Measurements from ENCODE around the gene ANKRD33B. TPM values are rescaled to one million over a fixed set of nuclear protein-coding genes. Genes with fewer than 3 reads are reported as not detected.

Gene ANKRD33B
- polyA plus RNA-seq, 1 donor = 1.5 TPM

DNA sequence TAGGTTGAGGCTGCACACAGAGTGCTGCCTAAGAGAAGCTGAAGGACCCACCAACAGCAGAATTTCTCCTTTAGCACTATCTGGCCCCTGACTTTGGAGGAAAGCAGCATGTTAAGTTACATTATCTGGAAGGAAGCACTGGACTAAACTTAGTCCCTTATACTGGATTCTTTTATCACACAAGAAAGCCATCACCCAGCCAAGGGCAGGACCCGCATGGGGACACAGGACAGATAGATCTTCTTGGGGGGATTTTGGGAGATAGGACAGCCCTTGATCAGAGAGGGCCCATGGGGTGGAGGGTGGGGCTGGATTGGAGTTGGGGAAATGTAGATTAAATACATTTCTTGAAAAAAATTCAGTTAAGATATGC, 14.4 kb downstream of the ANKRD33B start:
- DNase-seq = no peak

DNA sequence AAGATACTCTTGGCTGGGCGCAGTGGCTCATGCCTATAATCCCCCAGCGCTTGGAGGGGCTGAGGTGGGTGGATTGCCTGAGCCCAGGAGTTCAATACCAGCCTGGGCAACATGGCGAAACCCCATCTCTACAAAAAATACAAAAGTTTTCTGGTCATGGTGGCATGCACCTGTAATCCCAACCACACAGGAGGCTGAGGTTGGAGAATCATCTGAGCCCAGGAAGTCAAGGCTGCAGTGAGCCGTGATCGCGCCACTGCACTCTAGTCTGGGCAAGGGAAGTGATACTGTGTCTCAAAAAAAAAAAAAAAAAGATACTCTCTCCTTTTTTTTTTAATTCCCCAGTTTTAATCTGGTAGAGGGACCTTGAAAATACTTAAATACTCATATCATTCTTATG, 15.0 kb downstream of the ANKRD33B start:
- no peak for DNase-seq

DNA sequence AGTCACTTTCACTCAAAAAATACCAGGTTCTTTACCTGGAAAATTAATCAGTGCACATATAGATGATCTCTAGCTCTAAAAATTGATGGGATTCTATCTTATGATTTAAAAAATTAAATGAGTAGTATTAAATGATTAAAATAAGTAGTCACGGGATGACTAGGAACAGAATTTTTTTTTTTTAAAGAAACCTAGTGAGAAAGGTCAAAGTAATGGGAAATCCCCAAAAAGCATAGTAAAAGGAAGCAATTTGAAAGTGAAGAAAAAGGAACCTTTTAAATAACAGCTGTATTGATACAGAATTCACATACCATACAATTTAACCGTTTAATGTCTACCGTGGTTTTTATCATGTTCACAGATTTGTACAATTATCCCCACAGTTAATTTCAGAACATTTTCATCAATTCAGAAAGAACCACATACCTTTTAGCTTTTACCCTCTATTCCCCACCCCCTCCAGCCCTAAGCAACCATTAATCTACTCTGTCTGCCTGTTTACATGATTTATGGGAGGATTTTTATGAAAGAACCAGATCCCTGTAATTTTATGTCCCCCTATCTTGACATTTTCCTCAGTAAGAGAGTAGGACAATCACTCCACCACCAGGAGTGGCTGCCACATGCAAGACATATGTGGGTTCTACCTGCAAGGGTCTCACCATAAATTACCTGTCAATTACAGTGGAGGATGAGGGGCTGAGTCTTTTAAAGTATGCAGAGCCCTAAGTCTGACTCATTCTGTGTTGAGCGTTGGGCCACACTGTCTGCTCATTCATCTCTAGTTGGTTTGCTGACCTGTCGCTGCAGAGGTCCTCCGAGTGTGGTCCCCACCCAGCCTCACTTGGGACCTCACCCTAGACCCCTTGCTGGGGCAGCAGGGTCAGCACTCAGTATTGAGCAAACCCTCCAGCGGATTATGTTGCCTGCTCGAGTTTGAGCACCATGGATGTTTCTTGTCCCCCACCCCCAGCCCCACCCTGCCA, 16.0 kb downstream of the ANKRD33B start:
- no peak for DNase-seq

DNA sequence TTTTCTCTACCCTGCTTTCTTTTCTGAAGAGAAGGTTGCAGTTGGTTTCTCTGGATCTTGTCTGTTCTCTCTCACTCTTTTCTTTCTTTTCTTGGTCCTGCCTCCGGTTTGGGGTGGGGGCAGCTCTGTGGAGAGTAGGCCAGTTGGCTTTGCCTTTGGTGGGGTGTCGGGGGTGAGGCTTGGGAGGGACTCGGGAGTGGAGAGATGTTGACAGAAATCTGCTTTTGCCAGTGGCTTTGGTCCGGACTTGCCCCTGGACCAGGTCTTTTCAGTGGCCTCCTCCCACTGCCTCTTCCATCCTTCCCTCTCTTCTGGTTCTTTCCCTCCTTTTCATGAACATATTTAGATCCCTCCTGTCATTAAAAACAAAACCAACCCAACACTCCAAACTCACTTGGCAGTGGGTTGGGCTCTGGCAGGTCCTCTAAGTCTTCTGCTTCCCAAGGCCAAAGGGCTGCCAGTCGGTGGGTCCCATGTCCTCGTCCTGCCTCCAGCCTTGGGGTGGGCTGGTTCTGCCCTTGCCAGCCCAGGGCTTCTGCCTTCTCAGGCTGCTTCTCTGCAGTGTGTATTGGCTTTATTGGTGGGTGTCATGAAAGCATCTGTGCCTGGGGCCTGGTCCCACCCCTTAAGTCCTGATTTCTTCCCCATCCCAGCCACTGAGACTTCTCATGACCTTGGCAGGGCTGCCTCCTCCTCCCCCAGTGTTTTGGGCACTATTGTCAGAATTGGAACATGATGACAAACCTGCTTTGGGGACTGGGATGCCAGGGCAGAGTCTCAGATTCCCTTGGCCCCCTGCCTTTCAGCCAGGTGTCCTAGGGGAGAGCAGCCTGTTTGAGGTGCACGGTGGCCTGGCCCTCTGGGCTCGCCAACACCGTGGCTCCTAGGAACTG, 16.9 kb downstream of the ANKRD33B start:
- DNase-seq = no peak

DNA sequence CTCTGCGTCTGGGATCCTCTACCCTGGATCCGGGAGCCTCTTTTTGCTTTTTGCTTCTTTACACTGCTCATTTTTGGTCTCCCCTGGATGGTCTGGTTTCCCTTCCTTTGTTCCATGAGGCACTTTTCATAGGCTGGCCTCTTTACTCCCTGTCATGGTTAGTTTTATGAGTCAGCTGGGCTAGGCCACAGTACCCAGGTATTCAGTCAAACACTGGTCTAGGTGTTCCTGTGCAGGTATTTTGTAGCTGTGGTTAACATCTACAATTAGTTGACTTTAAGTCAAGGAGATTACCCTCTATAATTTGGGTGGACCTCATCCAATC, 17.5 kb downstream of the ANKRD33B start:
- no peak for DNase-seq

DNA sequence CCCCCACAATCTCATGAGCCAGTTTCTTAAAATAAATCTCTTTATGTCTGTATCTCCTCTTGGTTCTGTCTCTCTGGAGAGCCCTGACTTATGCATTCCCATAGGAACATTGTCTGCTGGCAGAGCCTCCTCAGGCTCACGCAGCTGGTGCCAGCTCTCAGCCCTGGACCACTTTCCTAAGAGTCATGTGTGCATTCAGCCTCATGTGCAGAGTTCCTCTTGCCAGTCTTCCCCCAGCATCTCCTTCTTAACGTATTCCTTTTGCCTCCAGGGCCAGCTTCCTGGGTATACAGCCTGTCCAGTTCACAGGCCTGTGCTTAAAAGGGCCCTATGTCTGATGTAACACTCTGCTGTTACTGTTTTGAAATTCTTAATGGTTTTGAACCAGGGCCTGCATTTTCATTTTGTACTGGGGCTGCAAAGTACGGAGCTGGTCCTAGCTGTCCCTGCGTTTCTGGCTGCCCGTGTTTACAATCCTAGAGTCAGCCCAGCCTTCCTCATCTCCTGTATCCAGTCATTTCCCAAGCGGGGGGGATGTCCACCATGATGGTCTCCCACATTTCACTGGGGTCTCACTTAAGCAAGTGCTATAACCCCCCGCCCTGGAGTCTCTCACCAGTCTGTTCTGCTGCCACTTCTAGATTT, 18.1 kb downstream of the ANKRD33B start:
- DNase-seq = no peak

DNA sequence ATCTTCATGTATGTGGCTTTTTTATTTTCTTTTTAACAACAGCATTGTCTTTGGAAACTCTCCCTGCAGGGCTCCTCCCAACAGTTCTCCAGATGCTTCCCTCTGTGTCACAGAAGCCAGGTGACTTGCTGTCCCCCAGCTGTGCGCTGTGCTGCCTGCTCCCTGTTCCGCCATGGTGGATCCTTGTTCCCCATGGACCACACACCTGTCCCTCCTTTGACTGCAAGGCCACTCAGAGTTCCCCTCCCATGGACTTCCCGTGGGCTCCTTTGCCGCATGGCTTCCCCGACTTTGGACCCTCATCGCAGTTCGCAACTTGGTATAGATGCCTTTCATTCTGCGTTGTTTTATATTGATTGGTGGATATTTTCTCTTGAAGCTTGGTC, 18.6 kb downstream of the ANKRD33B start:
- DNase-seq = no peak

DNA sequence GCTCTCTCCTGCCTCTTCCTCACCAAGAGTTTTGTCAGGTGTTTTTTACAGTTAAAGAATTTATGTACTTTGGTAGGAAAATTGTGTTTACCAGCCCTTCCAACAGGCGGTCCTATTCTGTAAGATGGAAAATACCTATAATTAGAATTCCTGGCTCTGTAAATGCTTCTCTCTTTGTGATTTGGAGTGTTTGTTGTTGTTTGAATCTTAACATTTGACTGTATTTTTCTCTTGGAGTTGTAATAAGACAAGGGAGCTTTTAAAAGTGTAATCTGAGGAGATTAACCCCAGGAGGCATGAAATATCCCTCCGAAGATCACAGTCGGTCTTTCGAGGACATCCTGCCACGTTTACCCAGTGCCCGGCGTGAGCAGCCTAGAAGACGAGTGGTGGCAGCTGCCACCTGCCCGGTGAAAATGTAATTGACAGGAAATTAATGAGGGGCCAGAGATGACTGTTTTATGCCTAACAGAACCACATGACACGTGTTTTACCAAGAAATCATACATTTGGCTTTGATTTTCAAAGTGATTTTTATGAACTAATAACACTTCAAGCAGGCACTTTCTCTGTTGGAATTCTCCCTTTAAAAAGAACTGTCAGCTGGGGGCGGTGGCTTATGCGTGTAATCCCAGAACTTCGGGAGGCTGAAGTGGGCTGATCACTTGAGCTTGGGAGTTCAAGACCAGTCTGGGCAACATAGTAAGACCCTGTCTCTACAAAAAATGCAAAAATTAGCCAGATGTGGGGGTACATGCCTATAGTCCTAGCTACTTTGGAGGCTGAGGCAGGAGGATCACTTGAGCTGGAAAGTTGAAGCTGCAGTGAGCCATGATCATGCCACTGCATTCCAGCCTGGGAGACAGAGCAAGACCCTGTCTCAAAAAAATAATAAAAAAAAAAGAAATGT, 20.0 kb downstream of the ANKRD33B start:
- no peak for DNase-seq

DNA sequence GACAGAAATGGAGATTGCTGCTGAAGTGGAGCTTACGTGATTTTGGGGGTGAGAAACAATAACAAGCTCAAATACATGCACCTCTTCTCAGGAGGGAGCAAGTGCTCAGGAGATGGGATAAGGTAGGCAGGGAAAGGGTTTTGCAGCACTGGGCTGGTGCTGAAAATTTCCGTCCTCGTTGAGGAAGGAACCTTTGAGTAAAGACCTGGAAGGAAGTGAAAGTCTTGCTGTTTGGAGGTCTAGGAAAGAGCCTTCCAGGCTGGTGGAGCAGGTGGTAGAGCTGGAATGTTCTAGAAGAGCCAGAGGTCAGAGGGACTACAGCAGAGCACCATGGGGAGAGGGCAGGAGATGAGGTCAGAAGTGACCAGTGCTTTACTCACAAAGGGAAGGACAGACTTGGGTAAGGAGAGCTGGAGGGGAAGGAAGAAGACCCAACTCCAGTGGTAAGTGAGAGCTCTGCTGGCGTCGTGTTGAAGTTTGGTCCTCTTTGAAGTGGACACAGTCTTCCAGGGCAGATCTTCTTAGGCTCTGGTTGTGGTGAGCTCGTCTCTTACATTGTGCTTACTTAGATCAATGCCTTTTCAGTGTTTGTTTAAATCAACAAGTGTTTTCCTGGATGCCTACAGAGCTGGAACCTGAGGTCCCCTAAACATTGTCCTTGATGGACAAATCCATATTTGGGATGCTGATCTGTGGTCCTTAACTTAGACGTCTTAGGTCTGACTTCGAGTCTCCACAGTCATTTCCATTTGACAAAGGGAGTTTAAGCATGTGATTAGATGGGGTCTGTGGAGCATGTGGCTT, 21.0 kb downstream of the ANKRD33B start:
- DNase-seq = no peak

DNA sequence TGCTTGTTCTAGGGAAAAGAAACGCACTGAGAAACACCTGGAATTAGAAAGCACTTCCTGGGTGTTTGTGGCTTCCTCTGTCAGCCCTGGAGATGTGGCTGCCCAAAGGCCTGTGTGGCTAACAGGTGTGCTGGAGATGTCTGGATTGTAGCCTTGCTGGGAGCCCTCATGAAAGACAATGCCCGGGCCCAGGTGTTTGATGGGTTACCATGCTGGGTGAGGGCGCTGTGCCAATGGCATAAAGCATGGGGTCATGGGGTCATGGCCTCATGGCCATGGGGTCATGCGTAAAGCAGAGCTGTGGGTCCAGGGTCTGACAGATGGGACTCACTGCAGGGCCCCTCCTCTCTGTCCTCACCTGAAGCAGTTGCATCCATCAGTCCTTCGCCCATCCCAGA, 21.6 kb downstream of the ANKRD33B start:
- no peak for DNase-seq

DNA sequence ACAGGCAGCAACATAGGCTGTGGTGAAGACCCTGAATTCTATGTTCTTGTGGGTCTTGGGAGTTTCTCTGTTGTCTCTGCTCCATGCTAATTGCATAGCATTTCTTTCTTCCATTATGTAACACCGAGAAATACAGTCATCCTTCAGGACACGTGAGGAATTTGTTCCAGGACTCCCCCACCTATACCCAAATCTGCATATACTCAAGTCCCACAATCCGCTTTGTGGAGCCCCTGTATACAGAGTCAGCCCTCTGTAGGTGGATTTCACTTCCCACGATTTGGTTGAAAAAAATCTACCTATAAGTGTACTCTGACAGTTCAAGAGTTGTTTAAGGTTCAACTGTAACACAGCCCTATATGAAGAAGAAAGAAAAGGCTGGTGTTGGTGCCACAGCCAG, 22.1 kb downstream of the ANKRD33B start:
- no peak for DNase-seq

DNA sequence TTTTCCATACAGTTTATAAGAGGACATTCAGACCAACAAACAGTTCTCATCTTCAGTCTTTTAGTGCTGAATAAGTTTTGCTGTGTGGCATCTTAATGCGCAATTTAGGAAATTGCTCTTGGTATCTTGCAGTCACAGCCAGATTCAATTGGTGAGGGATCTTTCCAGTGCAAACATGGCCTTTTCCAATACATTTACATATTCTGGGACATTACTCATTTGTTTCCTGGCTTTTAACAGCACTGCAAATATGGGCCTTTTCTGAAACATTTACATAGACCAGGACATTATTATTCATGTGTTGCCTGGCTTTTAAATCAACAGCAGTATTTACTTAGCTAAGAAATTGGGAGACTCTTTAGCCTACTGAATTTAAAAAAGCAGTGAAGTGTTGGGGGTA, 22.7 kb downstream of the ANKRD33B start:
- DNase-seq = no peak

DNA sequence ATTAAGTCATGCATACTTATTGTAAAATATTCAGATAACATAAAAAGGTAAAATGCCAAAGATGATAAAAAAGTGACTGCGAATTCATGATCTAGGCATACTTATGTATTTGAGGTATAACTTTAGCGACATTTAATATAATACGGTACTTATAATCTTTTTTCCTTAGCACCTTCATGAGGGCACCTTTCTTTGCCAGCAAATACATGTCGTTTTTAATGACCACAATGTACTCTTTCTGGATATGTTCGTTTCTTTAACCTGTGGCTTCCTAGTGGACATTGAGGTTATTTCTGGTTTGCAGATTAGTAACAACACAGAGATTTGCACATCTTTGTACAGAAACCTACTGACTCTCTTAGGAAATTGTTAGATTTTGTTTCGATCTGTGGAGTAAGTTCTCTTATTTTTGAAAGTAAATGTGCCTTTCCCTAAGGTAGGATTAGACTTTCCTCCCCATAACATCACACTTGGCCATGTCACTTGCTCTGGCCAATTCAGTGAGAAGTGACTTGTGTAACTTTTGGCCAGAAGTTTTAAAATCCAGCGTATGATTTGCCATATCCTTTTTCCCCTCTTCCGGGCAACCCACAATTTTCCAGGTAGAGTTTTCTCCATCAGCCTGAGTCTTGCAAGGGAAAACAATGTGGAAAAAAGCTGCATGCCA, 24.4 kb downstream of the ANKRD33B start:
- DNase-seq = no peak

DNA sequence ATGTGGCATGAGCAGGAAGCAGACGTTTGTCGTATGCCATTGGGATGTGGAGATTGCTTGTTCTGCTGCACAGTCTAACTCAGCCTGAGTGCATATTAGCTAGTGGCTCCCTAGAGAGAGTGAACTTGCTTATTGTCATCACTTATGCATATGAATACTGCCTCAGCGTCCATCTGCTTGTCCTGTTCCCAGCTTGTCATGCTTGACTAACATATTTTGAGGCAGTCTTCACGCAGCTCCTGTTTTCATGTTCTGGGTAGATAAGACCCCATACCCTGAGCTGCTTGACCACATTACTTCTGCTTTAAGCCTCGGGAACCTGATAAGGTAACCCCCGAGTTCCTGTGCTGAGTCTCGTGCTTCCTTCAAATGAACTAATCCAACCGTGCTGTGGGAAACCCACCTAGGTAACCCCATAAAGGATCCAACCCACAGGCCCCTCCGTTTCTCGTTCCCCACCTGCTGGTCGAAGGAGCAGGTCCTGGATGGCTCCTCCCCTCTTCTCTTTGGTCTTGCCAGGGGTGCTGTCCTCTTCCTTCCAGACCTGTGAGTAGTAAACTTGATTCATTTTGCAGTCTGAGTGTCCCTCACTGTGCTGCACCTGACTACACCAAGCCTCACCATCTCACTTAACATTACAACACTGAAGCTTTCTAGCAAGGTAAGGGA, 25.0 kb downstream of the ANKRD33B start:
- DNase-seq = no peak

DNA sequence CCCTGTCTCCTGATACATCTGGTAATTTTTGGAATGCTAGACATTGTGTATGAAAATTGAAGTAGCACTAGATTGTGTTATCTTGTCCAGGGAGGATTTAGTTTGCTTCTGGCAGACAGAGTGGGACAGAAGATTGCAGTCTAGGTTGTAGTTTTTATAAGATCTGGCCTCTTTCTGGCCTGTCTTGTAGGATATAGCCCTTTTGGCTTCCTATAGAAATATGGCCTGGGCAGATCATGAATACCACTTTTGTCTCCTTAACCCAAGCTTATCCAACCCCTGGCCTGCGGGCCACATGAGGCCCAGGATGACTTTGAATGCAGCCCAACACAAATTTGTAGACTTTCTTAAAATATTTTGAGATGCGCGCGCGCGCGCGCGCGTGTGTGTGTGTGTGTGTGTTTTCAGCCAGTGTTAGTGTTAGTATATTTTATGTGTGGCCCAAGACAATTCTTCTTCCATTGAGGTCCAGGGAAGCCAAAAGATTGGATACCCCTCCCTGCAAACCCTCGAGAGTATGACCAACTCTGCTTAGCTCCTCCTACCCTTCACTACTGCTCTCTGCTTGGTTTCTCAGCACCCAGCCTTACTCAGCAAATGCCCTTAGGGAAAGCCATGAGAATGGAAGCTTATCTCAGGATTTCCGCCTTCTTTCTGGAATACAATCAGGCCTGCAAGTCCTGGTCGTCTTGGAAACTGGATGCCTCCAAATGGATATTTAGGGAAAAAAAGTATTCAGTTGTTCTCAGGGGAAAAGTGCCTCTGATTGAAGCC, 26.5 kb downstream of the ANKRD33B start:
- no peak for DNase-seq

DNA sequence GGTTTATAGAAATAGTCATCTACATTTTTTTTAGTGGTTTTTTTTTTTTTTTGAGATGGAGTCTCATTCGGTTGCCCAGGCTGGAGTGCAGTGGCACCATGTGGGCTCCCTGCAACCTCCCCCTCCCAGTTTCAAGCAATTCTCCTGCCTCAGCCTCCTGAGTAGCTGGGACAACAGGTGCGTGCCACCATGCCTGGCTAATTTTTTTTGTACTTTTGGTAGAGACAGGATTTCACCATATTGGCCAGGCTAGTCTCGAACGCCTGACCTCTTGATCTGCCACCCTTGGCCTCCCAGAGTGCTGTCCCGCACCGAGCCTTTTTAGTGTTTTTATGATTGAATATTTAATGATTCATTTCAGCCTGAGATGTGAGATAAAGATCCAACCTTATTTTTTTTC, 27.3 kb downstream of the ANKRD33B start:
- DNase-seq = no peak

DNA sequence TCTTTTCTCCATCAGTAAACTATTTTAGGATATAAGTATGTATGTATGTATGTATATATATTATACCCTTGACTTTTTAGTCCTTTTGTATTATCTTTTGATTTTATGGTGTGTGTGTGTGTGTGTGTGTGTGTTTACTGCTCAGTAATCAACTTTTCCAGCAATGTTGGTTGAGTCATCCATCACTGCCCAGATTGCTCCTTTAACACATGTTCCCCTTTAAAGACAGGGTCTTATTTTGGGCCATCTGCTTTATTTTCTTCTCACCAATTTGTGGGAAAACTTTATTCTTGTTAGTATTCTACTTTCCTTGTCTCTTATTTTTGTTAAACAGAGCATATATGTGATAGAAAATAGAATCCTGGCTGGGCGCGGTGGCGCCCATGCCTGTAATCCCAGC, 28.1 kb downstream of the ANKRD33B start:
- no peak for DNase-seq

DNA sequence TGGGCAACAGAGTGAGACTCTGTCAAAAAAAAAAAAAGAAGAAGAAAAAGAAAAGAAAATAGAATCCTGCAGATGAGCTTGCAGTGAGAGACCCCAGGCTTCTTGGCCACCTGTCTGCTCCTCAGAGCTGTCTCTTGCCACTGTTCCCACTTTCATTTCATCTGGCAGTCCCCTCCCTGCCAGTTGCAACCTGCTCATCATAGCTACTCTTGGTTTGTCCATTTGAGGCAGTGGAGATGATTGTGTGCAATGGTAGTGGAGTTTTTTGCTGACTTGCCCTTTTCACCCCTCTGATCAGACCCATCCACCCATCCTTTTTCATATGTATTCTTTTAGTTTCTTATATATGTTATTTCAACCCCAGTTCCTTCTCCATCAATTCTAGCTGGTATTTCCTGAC, 28.7 kb downstream of the ANKRD33B start:
- DNase-seq = no peak

All from left kidney (tissue), 2 donors.